Activated CD4-positive, alpha-beta T cell treated with anti-CD3 and anti-CD28 coated beads, Interleukin-2, amount 50 U/mL, for 4 hours (primary cell): ENCODE measurements around the gene PEAK3.

Source experiments
- DNase-seq, 2 experiments: peaks; one replicate each; pipeline ENCODE4 v3.0.0-alpha.2; 2020

The PEAK3 gene

DNA sequence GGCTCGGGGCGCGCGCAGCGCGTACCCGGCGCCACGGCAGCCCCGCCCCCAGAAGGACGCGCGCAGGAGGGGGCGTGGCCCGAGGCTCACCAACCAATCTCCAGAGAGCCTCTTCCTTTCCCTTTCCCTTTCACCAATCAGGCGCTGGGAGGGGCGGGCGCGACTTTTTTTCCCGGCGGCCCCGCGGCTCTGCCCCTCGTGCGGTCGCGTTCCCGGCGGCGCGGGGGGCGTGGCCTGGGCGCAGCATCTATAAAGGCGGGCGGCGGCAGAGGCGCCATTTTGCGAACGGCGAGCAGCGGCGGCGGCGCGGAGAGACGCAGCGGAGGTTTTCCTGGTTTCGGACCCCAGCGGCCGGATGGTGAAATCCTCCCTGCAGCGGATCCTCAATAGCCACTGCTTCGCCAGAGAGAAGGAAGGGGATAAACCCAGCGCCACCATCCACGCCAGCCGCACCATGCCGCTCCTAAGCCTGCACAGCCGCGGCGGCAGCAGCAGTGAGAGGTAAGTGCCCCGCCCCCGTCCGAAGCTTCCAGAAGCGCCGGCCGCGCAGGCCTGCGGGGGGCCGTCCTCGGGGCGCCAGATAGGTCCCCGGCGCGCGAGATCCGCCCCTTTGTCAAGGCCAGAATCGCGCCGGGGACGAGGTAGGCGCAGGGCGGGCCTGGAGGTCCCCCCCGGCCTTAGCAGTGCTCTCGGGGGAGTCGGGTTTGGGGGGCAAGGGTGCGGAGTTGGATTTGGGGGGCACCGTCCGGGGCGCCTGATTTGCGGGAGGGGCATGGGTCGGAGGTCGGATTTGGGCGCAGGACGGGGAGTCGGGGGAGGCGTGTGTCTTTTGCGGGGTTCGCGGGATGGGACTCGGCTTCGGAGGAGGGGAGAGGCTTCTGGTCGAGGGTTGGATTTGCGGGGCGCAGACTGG is 12.5 kb downstream of the PEAK3 start:
- peak; percentile 99 for DNase-seq

DNA sequence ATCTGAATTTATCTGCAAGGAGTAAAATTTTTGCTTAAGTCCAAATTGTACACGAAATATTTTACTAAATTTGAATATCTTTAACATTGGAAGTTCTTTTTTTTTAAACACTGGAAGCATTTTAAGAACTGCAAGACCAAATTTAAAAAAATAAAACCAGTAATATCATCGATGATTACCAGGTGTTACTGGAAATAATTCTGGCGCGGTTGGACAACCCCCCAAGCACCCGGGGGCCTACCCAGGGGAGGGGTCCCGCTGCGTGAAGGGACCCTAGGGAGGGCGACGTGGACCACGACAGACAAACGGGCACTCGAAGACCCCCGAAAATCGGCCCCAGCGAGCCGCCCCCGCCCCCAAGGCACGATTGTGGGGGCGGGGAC is 13.1 kb downstream of the PEAK3 start:
- DNase-seq: no peak

DNA sequence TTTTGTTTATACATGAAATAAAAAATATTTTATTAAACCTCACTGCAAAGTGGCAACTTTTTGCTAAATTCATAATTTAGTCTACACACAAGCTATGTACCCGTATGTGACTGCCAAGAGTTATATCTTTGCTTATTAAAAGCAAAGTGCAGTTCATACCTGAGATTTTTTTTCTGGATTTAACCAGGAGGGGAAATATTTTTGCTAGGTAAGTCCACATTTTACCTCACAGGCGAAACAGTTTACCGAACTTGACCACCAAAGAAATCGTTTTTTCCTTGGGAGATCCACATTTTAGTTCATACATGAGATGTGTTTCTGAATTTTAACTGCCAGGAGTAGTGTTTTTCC is 13.5 kb downstream of the PEAK3 start:
- no peak for DNase-seq

DNA sequence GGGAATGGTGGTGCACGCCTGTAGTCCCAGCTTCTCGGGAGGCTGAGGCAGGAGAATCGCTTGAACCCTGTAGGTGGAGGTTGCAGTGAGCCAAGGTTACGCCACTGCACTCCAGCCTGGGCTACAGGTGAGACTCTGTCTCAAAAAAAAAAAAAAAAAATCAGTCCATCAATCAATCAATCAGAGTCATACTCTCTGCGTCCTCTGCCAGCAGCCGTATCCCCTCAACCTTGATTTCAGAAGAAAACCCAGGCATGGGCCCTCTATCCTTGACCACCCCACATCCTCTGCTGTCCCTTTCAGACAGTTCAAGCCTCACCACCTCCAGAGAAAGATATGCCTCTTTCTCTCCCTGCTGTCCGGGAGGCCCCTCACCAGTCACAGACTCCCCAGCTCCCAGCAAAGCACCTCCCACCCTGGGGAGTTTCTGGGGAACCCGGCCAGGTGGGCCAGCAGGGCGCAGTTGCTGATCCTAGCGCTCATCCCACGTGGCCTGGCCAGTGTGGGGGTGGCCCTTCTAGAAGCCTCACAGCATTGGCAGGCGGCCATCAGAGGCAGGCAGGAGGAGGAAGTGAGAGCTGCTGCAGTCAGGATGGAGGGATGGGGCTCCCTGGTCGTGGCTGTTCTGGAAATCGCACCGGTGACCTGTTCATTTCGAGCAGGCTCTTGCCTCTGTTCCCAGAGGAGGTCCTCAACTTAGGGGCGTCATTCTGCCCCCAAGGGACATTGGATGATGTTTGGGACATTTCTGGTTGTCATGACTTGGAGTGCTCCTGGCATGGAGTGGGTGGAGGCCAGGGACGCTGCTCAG is 15.6 kb downstream of the PEAK3 start:
- DNase-seq: no peak

DNA sequence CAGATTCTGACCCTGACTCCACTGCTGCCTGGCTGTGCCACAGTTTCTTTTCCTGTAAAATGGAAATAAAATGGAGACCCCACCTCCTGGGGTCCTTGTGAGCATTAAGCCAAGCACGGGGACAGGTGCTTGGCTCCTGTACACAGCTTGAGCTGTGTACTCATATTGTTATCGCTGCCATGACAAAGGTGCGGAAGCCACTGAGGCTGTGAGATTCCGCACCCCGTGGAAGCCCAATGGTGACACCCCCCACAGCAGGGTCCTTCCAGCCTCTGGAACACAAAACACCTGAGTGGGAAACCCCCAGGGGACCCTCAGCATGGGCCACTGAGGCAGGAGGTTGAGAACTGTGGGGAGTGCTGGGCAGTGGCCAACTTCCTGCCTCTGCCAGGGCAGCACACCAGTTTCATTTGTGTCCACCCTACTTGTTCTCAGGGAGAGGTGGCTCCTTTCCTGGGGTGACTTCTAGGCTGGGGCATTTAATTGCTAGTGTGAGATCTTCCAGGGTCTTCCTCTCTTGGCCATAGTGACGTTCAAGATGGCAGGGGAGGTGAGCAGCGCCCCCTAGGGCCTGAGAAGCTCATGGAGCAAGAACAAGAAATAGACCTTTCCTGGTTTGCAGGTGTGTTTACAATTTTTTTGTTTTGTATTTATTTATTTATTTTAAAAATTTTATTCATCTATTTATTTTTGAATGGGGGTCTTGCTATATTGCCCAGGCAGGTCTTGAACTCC is 20.4 kb downstream of the PEAK3 start:
- DNase-seq: peak; percentile 41 to 48

DNA sequence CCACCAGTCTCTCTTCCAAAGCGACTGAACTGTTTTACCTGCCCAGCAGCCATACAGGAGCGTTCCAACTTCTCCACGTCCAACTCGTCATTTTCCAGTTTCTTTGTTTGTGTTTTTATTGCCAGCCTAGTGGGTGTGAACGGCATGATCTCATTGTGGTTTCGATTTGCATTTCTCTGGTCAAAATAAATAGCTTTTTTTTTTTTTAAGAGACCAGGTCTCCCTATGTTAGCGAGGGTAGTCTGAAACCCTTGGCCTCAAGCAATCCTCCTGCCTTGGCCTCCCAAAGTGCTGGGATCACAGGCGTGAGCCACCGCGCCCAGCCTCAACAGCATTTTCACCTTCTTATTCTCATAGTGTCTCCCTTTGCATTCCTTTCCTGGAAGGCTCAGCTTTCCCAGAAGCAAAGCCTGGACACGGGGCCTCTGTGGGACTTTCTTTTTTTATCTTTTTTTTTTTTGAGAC is 21.6 kb downstream of the PEAK3 start:
- no peak for DNase-seq

DNA sequence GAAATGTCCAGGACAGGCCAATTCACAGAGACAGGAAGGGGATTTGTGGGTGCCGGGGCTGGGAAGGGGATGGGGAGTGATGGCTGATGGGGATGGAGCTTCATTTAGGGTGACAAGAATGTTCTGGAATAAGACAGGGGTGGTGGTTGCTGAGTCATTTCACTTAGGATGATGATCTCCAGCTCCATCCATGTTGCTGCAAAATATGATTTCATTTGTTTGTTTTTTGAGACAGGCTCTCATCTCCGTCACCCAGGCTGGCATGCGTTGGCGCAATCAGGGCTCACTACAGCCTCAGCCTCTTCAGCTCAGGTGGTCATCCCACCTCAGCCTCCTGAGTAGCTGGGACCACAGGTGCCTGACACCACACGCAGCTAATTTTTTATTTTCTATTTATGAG is 22.6 kb downstream of the PEAK3 start:
- no peak for DNase-seq

DNA sequence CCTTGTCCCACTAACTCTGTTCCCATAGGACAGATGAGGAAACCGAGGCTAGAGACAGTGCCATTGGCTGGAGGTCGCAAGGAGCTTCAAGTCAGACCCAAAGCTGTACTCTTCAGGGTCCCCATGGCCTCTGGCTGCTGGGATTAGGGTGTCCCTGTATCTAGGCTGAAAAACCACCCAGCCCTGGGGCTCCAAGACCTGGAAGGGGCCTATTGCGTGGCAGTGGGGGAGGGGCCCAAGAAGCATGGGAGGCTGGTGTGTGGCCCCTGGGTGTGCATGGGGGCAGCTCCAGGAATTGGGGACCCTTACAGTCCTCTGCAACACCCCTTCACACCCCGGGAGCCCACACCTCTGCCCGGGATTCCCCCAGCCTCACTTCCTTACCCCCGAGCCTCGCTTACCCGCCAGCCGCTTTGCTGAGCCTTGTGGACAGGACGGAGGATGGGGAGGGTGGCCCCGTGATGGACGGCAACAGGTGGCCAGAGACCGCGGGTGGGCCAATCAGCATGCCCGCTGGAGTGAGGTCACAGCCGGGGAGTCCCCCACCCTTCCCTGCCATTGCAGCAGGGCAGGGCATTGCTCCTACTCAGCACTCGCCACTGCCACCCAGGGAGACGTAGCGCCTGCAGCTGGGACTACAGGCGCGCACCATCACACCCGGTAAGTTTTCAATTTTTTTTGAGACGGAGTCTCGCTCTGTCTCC is 25.8 kb downstream of the PEAK3 start, which contains the start of gene JSRP1:
Gene JSRP1, minus strand, starts transcription at position 436 of the 704 bp plus-strand sequence. CDS start 1,103 bp downstream, outside the sequence.
- DNase-seq: no peak

DNA sequence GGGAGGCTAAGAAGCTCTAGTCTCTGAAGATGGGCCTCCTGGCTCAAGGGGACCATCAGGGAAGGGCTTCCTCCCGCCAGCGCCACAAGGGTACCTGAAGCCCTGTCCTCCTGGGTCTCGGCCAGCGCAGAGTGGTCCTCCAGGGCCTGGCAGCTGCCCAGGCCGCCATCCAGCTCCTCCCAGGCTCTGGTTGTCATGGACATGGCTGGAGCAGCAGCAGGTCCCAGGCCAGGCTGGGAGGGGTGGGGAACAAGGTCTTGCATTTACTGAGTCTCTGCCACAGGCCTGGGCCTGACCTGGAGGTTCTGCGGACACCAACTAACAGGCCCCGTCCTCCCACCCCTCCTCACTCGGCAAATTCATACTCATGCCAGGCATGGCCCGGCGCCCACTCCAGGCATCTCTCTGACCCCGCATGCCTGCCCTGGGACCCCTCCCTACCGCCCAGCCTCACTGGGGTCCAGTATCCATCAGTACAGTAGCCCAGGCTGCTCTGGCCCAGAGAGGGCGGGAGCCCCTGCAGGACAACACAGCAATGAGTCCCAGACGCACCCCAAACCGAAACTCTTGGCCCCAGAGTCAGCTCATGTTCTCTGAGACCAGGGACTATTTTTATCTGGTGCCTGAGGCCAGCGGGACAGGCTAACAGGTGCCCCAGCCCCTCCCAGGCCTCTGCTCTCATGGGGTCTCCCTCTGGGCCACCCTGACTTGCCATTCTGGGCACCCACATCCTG is 26.7 kb downstream of the PEAK3 start:
- DNase-seq: no peak

DNA sequence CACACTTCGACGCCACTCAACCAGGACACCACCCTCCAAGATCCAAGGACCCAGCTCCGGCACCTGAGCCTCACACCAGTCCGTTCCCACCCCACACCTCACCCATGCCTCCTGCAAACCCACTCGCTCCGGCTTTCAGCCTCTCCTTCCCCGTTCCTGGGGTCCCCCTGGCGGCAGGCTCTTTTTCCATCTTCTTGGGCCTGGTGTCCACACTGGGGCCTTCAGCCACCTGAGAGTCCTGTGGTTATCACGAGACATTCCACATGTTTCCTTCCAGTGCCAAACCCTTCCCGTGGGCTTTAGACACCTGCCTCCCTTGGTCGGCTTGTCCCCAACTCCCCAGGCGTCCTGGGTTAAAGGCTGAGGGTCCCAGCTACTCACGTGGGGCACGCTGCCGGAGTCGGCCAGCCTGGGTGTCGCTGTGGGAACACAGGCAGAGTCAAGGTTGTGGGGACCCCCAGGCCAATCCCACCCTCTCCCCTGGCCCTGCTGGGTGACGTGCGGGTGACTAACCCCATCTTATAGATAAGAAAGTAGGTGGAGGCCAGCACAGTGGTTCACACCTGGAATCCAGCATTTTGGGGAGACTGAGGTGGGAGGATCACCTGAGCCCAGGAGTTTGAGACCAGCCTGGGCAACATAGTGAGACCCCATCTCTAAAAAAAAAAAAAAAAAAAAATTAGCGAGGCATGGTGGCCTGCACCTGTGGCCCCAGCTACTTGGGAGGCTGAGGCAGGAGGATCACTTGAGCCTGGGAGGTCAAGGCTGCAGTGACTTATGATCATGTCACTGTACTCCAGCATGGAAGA is 27.7 kb downstream of the PEAK3 start:
- DNase-seq: no peak

DNA sequence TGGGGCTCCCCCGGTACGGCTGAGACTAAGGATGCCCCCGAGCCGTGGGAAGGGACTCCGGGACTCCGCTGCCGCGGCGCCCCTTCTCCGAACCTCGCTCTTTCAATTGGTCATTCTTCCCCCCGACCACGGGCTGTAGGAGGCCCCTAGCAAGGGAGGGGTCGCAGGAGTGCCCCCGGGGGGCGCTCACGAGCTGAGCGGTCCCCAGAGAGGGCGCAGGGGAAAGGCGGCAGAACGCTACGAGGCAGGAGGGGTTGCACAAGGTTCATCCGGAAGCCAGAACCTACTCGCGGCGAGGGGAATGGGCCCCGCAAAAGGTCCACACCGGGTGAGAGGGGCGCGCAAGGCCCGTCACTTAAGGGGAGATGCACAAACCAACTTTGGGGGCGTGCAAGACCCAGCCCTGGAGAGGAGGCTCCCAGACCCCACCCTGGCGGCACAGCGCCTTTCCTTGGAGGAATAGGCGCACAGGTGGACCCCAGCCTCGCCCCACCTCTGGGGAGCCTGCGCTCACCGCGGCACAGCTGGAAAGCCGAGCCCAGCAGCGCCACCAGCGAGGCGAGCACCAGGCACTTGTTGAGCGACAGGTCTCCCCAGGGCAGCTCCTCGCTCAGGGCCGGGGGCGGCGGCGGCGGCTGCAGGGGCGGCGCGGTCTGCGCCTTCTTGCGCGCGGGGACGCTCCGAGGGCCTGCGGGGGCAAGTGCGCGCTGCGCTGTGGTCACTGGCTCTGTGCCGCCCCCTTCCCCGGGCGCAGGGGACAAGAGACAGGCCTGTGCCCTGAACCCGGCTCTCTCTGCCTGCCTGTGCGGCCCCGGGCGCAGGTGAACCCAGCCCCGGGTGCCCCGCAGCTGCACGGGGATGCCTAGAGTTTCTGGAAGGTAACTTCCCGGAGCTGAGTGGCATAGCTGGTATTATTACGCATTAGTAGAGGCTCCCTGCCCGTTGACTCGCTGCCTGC is 28.6 kb downstream of the PEAK3 start:
- peak; percentile 45 to 47 for DNase-seq

DNA sequence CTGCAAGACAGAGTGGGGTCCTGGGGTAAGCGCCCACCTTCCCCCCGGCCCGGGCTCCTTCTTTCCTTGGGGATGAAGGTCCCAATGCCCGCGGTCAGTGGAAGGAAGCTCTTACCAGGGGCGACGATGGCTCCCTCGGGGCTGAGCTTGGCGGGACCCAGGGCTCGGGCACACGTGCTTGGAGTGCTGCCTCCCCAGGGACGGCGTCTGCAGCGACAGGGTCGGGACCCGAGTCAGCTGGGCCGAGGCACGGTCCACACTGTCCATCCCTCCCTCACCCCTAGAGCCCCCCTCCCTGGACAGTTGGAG is 29.2 kb downstream of the PEAK3 start:
- DNase-seq: no peak

DNA sequence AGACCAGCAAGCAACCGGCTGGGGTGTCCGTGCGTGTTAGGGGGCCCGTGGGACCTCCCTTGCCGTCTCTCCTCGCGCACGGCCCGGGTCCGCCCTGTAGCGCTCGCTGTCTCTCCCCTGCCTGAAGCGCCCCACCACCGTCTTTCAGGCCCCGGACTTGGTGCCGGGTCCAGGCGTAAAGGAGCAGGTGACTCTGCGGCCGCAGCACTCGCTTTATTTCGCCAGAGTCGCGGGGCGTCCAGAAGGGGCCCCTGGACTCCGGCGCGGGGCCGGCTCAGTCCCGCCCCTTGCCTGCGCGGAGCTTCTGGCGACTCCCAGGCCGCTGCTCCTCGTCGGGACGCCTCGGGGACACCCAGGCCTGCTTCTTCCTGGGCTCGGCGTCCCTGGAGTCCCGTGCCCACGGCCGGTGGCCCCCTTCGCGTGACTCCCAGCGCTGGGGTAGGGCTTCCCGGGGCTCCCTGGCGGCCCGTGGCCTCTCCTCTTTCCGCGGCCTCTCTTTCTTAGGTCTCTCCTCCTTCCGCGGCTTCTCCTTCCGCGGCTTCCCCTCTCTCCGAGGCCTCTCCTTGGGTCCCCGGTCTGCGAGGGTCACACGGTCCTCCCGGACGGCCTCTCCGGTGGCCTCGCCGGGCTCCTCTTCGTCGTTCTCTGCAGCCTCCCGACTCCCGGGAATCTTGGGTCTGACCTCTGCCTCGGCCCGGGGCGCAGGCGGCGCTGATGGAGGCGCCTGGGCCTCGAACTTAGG is 29.7 kb downstream of the PEAK3 start:
- DNase-seq: no peak

DNA sequence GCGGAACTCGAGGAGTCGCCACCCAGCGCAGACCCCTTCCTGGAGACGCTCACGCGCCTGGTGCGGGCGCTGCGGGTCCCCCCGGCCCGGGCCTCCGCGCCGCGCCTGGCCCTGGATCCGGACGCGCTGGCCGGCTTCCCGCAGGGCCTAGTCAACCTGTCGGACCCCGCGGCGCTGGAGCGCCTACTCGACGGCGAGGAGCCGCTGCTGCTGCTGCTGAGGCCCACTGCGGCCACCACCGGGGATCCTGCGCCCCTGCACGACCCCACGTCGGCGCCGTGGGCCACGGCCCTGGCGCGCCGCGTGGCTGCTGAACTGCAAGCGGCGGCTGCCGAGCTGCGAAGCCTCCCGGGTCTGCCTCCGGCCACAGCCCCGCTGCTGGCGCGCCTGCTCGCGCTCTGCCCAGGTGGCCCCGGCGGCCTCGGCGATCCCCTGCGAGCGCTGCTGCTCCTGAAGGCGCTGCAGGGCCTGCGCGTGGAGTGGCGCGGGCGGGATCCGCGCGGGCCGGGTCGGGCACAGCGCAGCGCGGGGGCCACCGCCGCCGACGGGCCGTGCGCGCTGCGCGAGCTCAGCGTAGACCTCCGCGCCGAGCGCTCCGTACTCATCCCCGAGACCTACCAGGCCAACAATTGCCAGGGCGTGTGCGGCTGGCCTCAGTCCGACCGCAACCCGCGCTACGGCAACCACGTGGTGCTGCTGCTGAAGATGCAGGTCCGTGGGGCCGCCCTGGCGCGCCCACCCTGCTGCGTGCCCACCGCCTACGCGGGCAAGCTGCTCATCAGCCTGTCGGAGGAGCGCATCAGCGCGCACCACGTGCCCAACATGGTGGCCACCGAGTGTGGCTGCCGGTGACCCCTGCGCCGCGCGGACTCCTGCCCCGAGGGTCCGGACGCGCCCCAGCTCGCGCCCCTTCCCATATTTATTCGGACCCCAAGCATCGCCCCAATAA is 30.6 kb downstream of the PEAK3 start:
- no peak for DNase-seq

DNA sequence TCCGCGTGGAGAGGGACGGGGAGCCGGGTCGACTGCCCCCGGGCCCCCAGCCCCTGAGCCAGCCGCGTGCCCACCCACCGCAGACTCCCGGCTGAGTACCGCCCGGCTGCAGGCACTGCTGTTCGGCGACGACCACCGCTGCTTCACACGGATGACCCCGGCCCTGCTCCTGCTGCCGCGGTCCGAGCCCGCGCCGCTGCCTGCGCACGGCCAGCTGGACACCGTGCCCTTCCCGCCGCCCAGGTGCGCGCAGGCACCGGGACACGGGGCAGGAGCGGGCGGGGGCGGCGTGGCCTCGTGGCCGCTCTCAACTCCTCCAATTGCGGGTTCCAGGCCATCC is 31.2 kb downstream of the PEAK3 start:
- no peak for DNase-seq

DNA sequence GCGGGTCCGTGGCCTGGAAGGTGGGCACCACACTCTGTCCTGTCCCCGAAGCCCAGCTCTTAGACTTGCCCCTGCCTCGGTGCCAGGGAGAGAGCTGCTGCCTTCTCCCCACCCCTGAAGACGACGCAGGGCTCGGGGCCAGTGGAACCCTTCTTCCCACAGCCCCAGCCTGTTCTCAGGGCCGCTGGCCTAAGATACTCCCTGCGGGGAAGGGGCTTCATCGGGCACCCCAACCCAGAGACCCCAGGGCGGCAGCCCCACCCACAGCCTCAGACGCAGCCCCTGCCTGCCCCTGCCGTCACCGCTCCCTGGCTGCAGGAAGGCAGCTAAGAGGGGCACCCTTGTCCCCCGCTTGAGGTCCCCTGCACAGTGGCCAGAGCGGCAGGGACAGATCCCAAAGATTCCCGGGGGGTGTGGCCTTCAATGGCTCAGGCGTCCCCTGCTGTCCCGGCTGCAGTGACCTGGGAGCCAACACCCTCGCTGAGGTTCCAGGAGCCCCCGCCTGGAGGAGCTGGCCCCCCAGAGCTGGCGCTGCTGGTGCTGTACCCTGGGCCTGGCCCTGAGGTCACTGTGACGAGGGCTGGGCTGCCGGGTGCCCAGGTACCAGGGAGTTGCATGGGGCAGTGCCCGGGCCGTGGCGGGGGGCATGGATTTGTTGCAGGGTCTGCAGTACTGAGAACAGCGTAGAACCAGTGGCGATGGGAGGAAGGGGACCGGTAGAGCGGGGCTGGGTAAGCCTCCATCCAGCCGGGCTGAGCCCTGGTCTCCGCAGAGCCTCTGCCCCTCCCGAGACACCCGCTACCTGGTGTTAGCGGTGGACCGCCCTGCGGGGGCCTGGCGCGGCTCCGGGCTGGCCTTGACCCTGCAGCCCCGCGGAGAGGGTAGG is 31.9 kb downstream of the PEAK3 start:
- no peak for DNase-seq
